ENCODE measurements around the gene SLC22A13. TPM values are rescaled to one million over a fixed set of nuclear protein-coding genes. Genes with fewer than 3 reads are reported as not detected.

The SLC22A13 gene
- total and polyA plus RNA-seq, 5 experiments from 2014 or later, result 0.08 to 1.0 (median 1.0) TPM; not detected in 2

DNA sequence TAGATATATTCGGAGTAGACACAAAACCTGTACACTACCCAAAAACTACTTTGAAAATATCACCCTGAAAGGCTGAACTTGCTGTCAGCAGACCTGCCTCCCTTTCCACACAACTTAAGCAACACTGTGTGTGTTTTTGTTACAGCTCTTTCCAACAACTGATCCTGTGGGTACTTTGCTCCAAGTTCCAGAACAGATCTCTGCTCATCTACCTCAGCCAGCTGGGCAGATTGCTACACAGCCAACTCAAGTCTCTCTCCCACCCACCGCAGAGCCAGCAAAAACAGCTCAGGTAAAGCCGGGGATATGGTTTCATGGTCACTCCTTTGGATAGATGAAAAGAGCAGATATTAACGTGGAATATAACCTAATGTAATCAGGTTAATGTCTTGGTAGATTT, 19.7 kb upstream of the SLC22A13 start:
- ATAC-seq (no peak), DNase-seq (no peak)
- Mint-ChIP-seq H3K4me1 (peaks cover 0 to 12% (median 10%) of the 10 kb centered on the region in 4 donors), H3K4me3 (no peak overlapping the region), H3K27ac (peak overlapping the region in 3 of 10 donors; percentile 7 to 24 (median 12)), H3K27me3 (no peaks in the 10 kb centered on the region), H3K9me3 (no peaks in the 10 kb centered on the region), H3K36me3 (peaks cover 0 to 76% (median 23%) of the 10 kb centered on the region in 3 donors)
- POLR2A ChIA-PET, result no interaction called here

GRCh38 chr3:38247366-38248035, 18.1 kb upstream of the SLC22A13 start:
- Mint-ChIP-seq H3K36me3 (peaks cover 0 to 84% (median 33%) of the 10 kb centered on the region in 3 donors), H3K27ac (peak overlapping the region in 8 of 10 donors; percentile 12 to 63 (median 44)), H3K4me3 (no peak overlapping the region), H3K4me1 (peaks cover 0 to 12% (median 10%) of the 10 kb centered on the region in 4 donors), H3K27me3 (no peaks in the 10 kb centered on the region), H3K9me3 (no peaks in the 10 kb centered on the region)
- DNase-seq, result no peak
- POLR2A ChIA-PET, result no interaction called here
- ATAC-seq, result no peak

GRCh38 chr3:38250198-38250597, 15.4 kb upstream of the SLC22A13 start:
- H3K27me3 Mint-ChIP-seq, result no peaks in the 10 kb centered on the region
- no peaks in the 10 kb centered on the region for H3K9me3 Mint-ChIP-seq
- peak overlapping the region in 1 of 10 donors; percentile 2 for H3K27ac Mint-ChIP-seq
- H3K4me3 Mint-ChIP-seq, result no peak overlapping the region
- H3K4me1 Mint-ChIP-seq, result peaks cover 0 to 13% (median 10%) of the 10 kb centered on the region in 4 donors
- peaks cover 0 to 93% (median 35%) of the 10 kb centered on the region in 3 donors for H3K36me3 Mint-ChIP-seq
- ATAC-seq (no peak), DNase-seq (no peak)
- POLR2A ChIA-PET, result interaction anchor here (0.6 kb wide), 1 partner anchor 248 kb away, joined by 3 read pairs; no protein-coding TSS in a partner anchor

DNA sequence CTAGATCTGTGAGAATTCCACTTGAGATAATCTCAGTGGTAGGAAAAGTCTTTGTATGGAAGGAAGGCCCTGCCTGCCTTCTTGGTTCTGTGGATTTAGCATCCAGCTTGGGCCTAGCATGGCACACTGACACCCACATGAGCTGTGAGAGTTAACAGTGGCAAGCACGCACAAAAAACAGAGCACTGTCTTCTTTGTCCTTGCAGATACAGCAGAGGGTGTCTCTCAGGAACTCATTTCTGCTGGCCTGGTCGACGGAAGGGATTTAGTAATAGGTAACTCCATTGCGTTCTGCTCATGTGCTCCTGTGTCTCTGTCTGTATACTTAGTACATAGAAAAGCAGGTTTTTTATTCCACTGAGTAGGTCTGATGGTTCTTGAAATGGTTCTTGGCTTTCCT, 14.4 kb upstream of the SLC22A13 start:
- POLR2A ChIA-PET, result no interaction called here
- Mint-ChIP-seq H3K4me1 (peaks cover 2 to 13% (median 10%) of the 10 kb centered on the region in 4 donors), H3K36me3 (peaks cover 0 to 85% (median 33%) of the 10 kb centered on the region in 3 donors), H3K27ac (peak overlapping the region in 2 of 10 donors; percentile 18 to 22), H3K4me3 (no peak overlapping the region), H3K9me3 (no peaks in the 10 kb centered on the region), H3K27me3 (no peaks in the 10 kb centered on the region)
- DNase-seq (no peak), ATAC-seq (no peak)

- ATAC-seq (no peak), DNase-seq (no peak)
- H3K27ac Mint-ChIP-seq, result peak overlapping the region in 2 of 10 donors; percentile 50 to 51
- POLR2A ChIA-PET, result no interaction called here
- H3K4me3 Mint-ChIP-seq, result no peak overlapping the region
- peaks cover 4 to 12% (median 8%) of the 10 kb centered on the region in 4 donors for H3K4me1 Mint-ChIP-seq
- no peaks in the 10 kb centered on the region for H3K9me3 Mint-ChIP-seq
- H3K27me3 Mint-ChIP-seq, result no peaks in the 10 kb centered on the region
- peaks cover 0 to 64% (median 32%) of the 10 kb centered on the region in 3 donors for H3K36me3 Mint-ChIP-seq
Measured at GRCh38 chr3:38253704-38254103, 11.9 kb upstream of the SLC22A13 start.

- POLR2A ChIA-PET, result no interaction called here
- Mint-ChIP-seq H3K9me3 (no peaks in the 10 kb centered on the region), H3K4me1 (peaks cover 7 to 22% (median 13%) of the 10 kb centered on the region in 4 donors)
Measured at GRCh38 chr3:38254872-38255271, 10.7 kb upstream of the SLC22A13 start.

DNA sequence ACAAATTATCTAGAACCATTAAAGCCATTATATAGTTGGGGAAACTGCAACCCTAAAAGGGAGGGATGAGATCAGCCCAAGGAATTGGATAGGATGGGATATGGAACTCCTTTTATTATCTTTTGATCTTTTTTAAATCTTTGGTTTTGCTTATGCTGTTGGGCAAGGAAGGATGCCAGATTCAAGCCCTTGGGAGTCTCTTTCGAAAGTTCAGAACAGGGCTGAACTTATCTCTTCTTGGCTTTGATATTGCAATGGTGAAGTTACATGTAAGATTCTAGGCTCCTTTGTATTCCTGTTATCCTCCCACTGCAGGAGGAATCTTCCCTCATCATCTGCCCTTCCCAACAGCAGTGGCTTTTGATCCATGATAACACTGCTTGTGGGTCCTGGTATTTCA, 10.0 kb upstream of the SLC22A13 start:
- Mint-ChIP-seq H3K36me3 (peaks cover 0 to 45% (median 24%) of the 10 kb centered on the region in 3 donors), H3K4me1 (peaks cover 12 to 29% (median 19%) of the 10 kb centered on the region in 4 donors), H3K9me3 (no peaks in the 10 kb centered on the region), H3K27ac (peak overlapping the region in 2 of 10 donors; percentile 16 to 49), H3K27me3 (no peaks in the 10 kb centered on the region), H3K4me3 (no peak overlapping the region)
- POLR2A ChIA-PET, result interaction anchor here (0.7 kb wide), 1 partner anchor 282 kb away, joined by 3 read pairs; no protein-coding TSS in a partner anchor
- no peak for ATAC-seq
- no peak for DNase-seq

More at GRCh38 chr3:38254872-38255271, 10.7 kb upstream of the SLC22A13 start:
- Mint-ChIP-seq H3K36me3 (peaks cover 0 to 53% (median 26%) of the 10 kb centered on the region in 3 donors), H3K27ac (peak overlapping the region in 3 of 10 donors; percentile 10 to 49 (median 32)), H3K27me3 (no peaks in the 10 kb centered on the region), H3K4me3 (no peak overlapping the region)
- ATAC-seq (no peak), DNase-seq (no peak)

GRCh38 chr3:38257583-38257982, 8.0 kb upstream of the SLC22A13 start:
- H3K27me3 Mint-ChIP-seq, result no peaks in the 10 kb centered on the region
- peak overlapping the region in 3 of 10 donors; percentile 7 to 49 (median 19) for H3K27ac Mint-ChIP-seq
- H3K4me1 Mint-ChIP-seq, result peaks cover 14 to 29% (median 21%) of the 10 kb centered on the region in 4 donors
- peaks cover 0 to 26% (median 11%) of the 10 kb centered on the region in 3 donors for H3K36me3 Mint-ChIP-seq
- DNase-seq (no peak), ATAC-seq (no peak)
- no peaks in the 10 kb centered on the region for H3K9me3 Mint-ChIP-seq
- POLR2A ChIA-PET, result no interaction called here
- no peak overlapping the region for H3K4me3 Mint-ChIP-seq

DNA sequence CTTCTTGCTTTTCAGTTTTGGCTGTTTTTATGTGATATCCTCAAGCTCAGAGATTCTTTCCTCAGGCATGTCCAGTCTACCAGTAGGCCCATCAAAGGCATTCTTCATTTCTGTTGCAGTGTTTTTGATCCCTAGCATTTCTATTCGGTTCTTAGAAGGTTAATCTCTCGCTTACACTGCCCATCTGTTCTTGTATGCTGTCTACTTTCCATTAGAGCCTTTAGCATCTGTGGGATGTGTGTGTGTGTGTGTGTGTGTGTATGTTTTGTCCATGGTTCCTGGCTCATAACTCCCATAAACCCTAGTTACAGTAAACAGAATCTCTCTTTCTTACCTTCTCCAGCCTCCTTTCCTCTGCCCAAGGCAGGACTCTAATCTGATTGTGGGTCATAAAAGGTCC, 5.1 kb upstream of the SLC22A13 start:
- Mint-ChIP-seq H3K9me3 (no peaks in the 10 kb centered on the region), H3K27ac (peak overlapping the region in 1 of 10 donors; percentile 1), H3K36me3 (no peaks in the 10 kb centered on the region), H3K4me3 (no peak overlapping the region), H3K27me3 (no peaks in the 10 kb centered on the region), H3K4me1 (peaks cover 21 to 46% (median 34%) of the 10 kb centered on the region in 4 donors)
- POLR2A ChIA-PET, result no interaction called here
- ATAC-seq (no peak), DNase-seq (no peak)

DNA sequence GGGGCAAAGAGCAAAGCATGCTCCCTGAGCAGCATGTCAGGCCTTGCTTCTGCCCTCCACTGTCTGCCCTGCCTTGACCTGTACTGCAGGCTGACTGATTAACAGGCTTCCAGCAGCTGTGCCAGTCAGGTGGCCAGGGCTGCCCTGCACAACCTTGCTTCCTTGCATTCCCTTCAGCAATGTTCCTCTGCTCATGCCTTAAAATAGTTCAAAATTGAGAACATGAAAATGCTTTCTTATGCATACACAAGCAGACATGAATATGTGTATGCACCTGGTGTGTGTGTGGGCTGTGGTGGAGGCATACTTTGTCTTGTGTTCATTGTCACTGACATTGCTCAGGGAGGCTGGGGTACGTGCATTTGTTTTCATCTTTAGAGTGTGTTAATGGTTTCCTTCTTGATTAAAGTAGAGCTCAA, 1.2 kb upstream of the SLC22A13 start:
- POLR2A ChIA-PET, result no interaction called here
- peaks cover 0 to 4% (median 0%) of the 10 kb centered on the region in 3 donors for H3K36me3 Mint-ChIP-seq
- DNase-seq (no peak), ATAC-seq (no peak)
- peak overlapping the region in 3 of 10 donors; percentile 6 to 51 (median 29) for H3K27ac Mint-ChIP-seq
- no peak overlapping the region for H3K4me3 Mint-ChIP-seq
- peaks cover 26 to 44% (median 41%) of the 10 kb centered on the region in 4 donors for H3K4me1 Mint-ChIP-seq
- no peaks in the 10 kb centered on the region for H3K9me3 Mint-ChIP-seq
- no peaks in the 10 kb centered on the region for H3K27me3 Mint-ChIP-seq

- DNase-seq, result no peak
- Mint-ChIP-seq H3K4me3 (no peak overlapping the region), H3K4me1 (peaks cover 22 to 39% (median 37%) of the 10 kb centered on the region in 4 donors), H3K9me3 (no peaks in the 10 kb centered on the region), H3K27ac (peak overlapping the region in 4 of 10 donors; percentile 6 to 51 (median 30)), H3K36me3 (peaks cover 0 to 4% (median 0%) of the 10 kb centered on the region in 3 donors), H3K27me3 (no peaks in the 10 kb centered on the region)
- POLR2A ChIA-PET, result no interaction called here
- no peak for ATAC-seq
Measured at GRCh38 chr3:38264779-38265178, 833 bp upstream of the SLC22A13 start.

GRCh38 chr3:38266810-38267209, 1.2 kb downstream of the SLC22A13 start:
- peaks cover 16 to 34% (median 27%) of the 10 kb centered on the region in 4 donors for H3K4me1 Mint-ChIP-seq
- peak overlapping the region in 1 of 10 donors; percentile 21 for H3K27ac Mint-ChIP-seq
- POLR2A ChIA-PET, result no interaction called here
- H3K9me3 Mint-ChIP-seq, result peaks cover 0 to 3% (median 0%) of the 10 kb centered on the region in 9 donors
- no peak for DNase-seq
- no peaks in the 10 kb centered on the region for H3K27me3 Mint-ChIP-seq
- no peak overlapping the region for H3K4me3 Mint-ChIP-seq
- ATAC-seq, result no peak
- H3K36me3 Mint-ChIP-seq, result peaks cover 0 to 7% (median 7%) of the 10 kb centered on the region in 3 donors

- Mint-ChIP-seq H3K4me3 (no peak overlapping the region), H3K9me3 (peaks cover 0 to 3% (median 0%) of the 10 kb centered on the region in 9 donors), H3K27ac (peak overlapping the region in 3 of 10 donors; percentile 48 to 87 (median 58)), H3K4me1 (peaks cover 16 to 36% (median 26%) of the 10 kb centered on the region in 4 donors), H3K36me3 (peaks cover 0 to 7% (median 7%) of the 10 kb centered on the region in 3 donors), H3K27me3 (no peaks in the 10 kb centered on the region)
- no peak for DNase-seq
- POLR2A ChIA-PET, result no interaction called here
- ATAC-seq, result no peak
Measured at GRCh38 chr3:38267662-38268061, 2.0 kb downstream of the SLC22A13 start.

Data from naive thymus-derived CD8-positive, alpha-beta T cell (primary cell).